Gastrocnemius medialis (tissue), 4 donors: ENCODE data around the gene OXNAD1.

Experiments used
- POLR2A ChIP-seq, 2 donors: fragments of 450-650 bp; IDR thresholded peaks; one replicate each; pipeline ENCODE4 v1.6.1; 2017; ENCODE audit warnings: antibody characterized with exemption in 2 of 2, mild to moderate bottlenecking in 2 of 2, moderate library complexity in 2 of 2
- TF ChIP-seq, protein P1 (sequence below), 5 experiments: fragments of 450-650 bp in 3 of 5; fragments of 200-600 bp in 2 of 5; sonication (generic) in 2 of 5; IDR thresholded peaks in 4 of 5; conservative IDR thresholded peaks in 1 of 5; 1 replicate in 4 of 5; 2 replicates in 1 of 5; pipeline ENCODE4 v1.5.1; 2016 to 2019; ENCODE audit warnings: antibody characterized with exemption in 5 of 5, mild to moderate bottlenecking in 3 of 5, moderate library complexity in 3 of 5

DNA sequence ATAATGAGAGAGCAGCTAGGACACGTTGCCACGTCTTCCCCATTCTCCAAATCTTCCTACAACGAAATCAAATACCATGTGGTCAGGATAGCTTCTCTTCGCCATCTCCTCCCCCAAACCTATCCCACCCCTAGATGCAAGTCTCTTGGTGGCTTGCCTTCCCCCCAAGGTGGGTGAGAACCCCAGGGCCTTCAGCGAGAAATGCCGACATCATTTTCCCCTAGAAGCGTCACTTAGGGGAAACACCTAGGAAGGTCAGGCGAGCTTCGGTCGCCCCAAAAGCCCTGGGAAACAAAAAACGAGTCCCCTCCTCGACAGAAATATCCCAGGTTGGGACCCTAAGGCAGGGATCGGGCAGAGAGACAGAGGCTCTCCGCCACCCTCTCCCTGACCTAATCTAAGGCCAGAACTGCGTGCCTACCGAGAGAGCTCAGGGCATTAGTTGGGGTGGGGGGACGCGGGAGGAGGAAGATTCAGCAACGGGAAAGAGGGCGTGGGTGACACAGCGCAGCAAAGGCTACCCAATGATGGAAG is 771 bp upstream of the OXNAD1 start:
- TF ChIP-seq, protein P1, sequence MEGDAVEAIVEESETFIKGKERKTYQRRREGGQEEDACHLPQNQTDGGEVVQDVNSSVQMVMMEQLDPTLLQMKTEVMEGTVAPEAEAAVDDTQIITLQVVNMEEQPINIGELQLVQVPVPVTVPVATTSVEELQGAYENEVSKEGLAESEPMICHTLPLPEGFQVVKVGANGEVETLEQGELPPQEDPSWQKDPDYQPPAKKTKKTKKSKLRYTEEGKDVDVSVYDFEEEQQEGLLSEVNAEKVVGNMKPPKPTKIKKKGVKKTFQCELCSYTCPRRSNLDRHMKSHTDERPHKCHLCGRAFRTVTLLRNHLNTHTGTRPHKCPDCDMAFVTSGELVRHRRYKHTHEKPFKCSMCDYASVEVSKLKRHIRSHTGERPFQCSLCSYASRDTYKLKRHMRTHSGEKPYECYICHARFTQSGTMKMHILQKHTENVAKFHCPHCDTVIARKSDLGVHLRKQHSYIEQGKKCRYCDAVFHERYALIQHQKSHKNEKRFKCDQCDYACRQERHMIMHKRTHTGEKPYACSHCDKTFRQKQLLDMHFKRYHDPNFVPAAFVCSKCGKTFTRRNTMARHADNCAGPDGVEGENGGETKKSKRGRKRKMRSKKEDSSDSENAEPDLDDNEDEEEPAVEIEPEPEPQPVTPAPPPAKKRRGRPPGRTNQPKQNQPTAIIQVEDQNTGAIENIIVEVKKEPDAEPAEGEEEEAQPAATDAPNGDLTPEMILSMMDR (IDR thresholded peaks at IDR 0.05 in 4 of 5, conservative IDR thresholded peaks at IDR 0.05 in 1 of 5) = no peak
- no peak for TF ChIP-seq POLR2A (IDR thresholded peaks at IDR 0.05)
